Activated CD8-positive, alpha-beta memory T cell treated with anti-CD3 and anti-CD28 coated beads for 36 hours (primary cell): ENCODE measurements around the gene SPRED1. TPM values are rescaled to one million over a fixed set of nuclear protein-coding genes. Genes with fewer than 3 reads are reported as not detected.

Experiments
- CTCF ChIA-PET: fragments of 350-600 bp; sonication (Branson Sonifier 250); formaldehyde crosslinking; loops from one replicate; lab custom pipeline; 2021; ENCODE audit warnings: antibody characterized with exemption; lab: Charles Lee
- POLR2A ChIA-PET: fragments of 350-600 bp; sonication (Branson Sonifier 250); formaldehyde crosslinking; loops from one replicate; lab custom pipeline; 2021; ENCODE audit warnings: antibody characterized with exemption; lab: Charles Lee
- total RNA-seq, 2 experiments: library from RNA; stranded (reverse); gene quantifications; one replicate each; pipeline ENCODE4 v1.2.3, GENCODE V29; 2021

SPRED1 gene
- total RNA-seq, 2 experiments from 2014 or later = 1.3 to 2.5 TPM

- CTCF ChIA-PET = no interaction called here
- POLR2A ChIA-PET = no interaction called here
Measured at GRCh38 chr15:38324939-38325647, 72.5 kb downstream of the SPRED1 start.

GRCh38 chr15:38325648-38325990 is 73.0 kb downstream of the SPRED1 start:
- CTCF ChIA-PET = no interaction called here

GRCh38 chr15:38332711-38333110 is 80.1 kb downstream of the SPRED1 start:
- ChIA-PET POLR2A (no interaction called here), CTCF (no interaction called here)

More at GRCh38 chr15:38325648-38325990, 73.0 kb downstream of the SPRED1 start:
- POLR2A ChIA-PET = no interaction called here

GRCh38 chr15:38335116-38335515 is 82.5 kb downstream of the SPRED1 start:
- POLR2A ChIA-PET = no interaction called here
- CTCF ChIA-PET = no interaction called here

- POLR2A ChIA-PET = no interaction called here
- CTCF ChIA-PET = no interaction called here
Measured at GRCh38 chr15:38344351-38344750, 91.7 kb downstream of the SPRED1 start.

GRCh38 chr15:38349251-38349650 is 96.6 kb downstream of the SPRED1 start:
- ChIA-PET CTCF (no interaction called here), POLR2A (no interaction called here)

GRCh38 chr15:38351466-38351865 is 98.8 kb downstream of the SPRED1 start:
- CTCF ChIA-PET = no interaction called here
- POLR2A ChIA-PET = no interaction called here

- POLR2A ChIA-PET = no interaction called here
- CTCF ChIA-PET = interaction anchor here (0.7 to 1.5 kb wide), 3 partner anchors 103 to 590 kb away, joined by 3 to 4 read pairs (median 3); no protein-coding TSS in a partner anchor
Measured at GRCh38 chr15:38354315-38354929, 101.8 kb downstream of the SPRED1 start.

- ChIA-PET POLR2A (no interaction called here), CTCF (no interaction called here)
Measured at GRCh38 chr15:38362355-38362754, 109.7 kb downstream of the SPRED1 start.

GRCh38 chr15:38367476-38367875 is 114.8 kb downstream of the SPRED1 start:
- ChIA-PET POLR2A (no interaction called here), CTCF (no interaction called here)

- POLR2A ChIA-PET = interaction anchor here (0.7 kb wide), 1 partner anchor 41 kb away, joined by 3 read pairs; no protein-coding TSS in a partner anchor
- CTCF ChIA-PET = no interaction called here
Measured at GRCh38 chr15:38369936-38370478, 117.4 kb downstream of the SPRED1 start.

- CTCF ChIA-PET = no interaction called here
- POLR2A ChIA-PET = no interaction called here
Measured at GRCh38 chr15:38373016-38373415, 120.4 kb downstream of the SPRED1 start.

- ChIA-PET POLR2A (no interaction called here), CTCF (no interaction called here)
Measured at GRCh38 chr15:38374029-38374428, 121.4 kb downstream of the SPRED1 start.

GRCh38 chr15:38374556-38374955 is 121.9 kb downstream of the SPRED1 start:
- POLR2A ChIA-PET = no interaction called here
- CTCF ChIA-PET = no interaction called here

GRCh38 chr15:38376081-38376480 is 123.4 kb downstream of the SPRED1 start:
- ChIA-PET CTCF (interaction anchor here (0.6 kb wide), 2 partner anchors 12 to 228 kb away, joined by 3 read pairs; no protein-coding TSS in a partner anchor), POLR2A (no interaction called here)

- ChIA-PET POLR2A (no interaction called here), CTCF (no interaction called here)
Measured at GRCh38 chr15:38377636-38378035, 125.0 kb downstream of the SPRED1 start.

- ChIA-PET CTCF (no interaction called here), POLR2A (no interaction called here)
Measured at GRCh38 chr15:38378161-38378560, 125.5 kb downstream of the SPRED1 start.

- ChIA-PET CTCF (no interaction called here), POLR2A (no interaction called here)
Measured at GRCh38 chr15:38389924-38390542, 137.4 kb downstream of the SPRED1 start.

GRCh38 chr15:38391191-38391590 is 138.6 kb downstream of the SPRED1 start:
- CTCF ChIA-PET = no interaction called here
- POLR2A ChIA-PET = no interaction called here

- ChIA-PET POLR2A (no interaction called here), CTCF (no interaction called here)
Measured at GRCh38 chr15:38398134-38398533, 145.5 kb downstream of the SPRED1 start.
